Measurements from ENCODE around the gene KDM6B.

Gene KDM6B

DNA sequence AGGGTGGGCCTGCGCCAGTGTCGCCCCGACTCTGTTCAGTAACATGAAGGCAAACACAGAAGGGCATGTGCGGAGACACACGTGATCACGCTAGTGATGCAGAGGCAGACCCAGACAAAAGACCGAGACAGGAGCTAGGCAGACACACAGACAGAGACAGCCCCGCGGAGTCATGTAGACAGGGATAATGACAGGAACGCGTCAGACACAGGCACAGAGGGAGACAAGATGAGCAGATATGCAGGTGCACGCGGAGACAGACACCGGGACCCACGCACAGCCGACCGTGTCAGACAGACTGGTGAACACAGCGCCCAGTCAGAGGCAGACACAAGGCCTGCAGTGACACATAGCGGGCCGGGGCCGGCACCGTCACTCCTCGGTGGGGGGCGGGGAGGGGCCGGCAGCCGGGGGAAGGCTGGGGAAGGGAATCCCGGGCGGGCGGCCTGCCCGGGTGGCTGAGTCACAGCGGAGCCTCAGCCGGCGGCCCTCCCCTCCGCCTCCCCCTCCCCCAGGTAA, 7.4 kb downstream of the KDM6B start:
- no peak for FAIRE-seq

DNA sequence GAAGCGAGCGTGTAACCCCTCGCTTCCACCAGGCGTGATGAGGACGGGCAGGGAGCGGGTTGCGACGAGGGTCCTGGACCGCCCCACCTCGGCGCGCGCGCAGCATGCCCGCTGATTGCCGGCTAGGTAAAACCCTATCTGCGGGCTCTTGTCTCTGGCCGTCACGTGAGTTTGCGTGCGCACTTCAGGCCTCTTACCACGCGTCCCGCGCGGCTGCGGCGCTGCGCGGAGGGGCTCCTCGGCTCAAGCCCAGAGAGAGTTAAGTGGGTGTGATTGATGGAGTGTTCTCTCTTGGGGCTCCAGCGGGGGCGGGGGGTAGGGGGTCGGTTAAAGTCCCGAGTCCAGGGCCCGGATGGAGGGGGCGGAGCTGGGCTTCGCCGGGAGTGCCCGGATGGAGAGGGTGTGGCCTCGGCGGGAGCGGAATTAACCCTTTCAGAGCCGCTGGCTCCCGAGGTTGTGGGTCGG, 7.9 kb downstream of the KDM6B start:
- no peak for FAIRE-seq

DNA sequence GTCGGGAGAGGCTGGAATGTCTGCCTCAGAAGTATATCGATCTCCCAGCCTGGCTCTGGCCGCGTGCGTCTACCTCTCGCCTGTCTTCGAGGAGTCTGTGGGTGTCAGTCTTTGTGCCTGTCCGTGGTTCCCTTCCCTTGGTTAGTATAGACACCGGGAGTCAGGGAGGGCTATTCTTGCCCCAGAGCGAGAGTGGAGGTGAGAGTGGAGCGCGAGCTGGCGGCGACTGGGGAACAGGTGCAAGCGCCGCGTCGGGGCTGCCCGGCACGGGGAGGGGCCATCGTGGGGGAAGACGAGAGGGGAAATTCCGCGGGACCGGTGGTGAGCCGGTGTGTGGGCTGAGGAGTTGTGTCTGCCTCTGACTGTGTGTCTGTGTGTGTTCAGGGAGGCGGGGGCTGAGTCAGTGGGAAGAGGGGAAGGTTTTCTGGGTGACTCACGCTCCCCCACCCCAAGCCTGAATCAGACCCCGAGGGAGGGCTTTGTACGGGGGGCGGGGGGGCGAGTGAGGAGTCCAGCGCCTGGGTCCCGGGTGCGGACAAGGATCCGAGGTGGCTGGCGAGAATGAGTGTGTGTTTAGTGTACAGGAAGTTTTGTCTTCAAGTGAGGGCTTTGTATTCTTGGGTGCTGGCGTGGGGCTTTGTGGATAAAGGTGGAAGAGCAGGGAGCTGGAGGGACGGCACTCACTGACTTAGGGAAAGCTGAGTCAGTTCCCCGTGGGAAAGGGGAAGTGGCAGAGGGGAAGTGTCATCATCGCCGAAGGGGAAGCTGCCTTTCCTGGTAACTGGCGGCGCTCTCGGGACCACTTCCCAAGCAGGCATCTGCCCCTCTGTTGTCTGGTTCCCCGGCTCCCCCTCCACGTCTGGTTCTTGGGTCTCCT, 8.6 kb downstream of the KDM6B start:
- FAIRE-seq = no peak

DNA sequence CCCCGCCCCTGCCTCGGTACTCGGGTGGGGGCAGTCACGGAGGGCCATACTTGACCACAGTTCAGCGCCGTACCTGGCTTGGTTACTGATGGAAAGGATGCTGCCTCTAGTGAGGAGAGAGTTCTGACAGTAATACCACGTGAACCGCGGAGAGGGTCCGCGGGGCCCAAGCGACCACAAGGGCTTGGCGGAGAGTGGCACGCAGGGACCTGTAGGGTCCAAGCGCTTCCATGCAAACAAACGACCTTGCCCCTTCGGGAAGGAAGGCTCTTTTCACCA, 9.2 kb downstream of the KDM6B start:
- FAIRE-seq = no peak

DNA sequence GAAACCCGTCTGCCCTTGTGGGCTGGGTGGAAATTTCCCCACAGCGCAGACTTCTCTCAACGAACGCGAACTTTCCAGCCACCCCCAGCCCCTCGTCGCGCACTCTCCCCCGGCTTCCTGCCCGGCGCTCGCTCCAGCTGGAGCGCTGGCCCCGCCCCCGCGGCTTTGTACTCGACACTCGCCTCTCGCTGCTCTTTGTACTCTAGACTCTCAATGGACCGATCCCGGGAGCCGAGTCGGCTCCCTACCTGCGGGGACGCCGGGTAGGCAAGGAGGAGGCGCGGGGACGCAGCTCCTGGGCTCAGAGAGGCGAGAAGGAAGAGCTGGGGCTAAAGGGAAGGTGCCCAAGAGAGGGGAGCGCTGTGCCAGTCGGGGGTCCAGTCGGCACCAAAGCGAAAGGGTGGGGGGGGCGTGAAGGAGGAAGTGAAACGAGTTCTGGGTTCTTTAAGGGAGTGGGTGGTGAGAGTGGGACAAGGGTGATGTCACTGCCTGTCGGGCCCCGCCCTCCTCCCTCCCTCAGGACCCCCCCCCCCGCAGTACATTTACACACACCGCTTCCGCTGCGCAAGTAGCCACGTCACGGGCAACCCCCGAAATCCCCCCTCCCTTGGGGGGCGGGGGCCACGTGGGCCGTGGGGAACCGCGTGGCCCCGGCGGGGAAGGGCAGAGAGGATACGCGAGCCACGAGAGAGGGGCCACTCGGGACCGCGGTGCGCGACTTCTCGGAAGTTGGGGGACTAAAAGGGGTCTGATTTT, 9.7 kb downstream of the KDM6B start:
- FAIRE-seq = no peak

DNA sequence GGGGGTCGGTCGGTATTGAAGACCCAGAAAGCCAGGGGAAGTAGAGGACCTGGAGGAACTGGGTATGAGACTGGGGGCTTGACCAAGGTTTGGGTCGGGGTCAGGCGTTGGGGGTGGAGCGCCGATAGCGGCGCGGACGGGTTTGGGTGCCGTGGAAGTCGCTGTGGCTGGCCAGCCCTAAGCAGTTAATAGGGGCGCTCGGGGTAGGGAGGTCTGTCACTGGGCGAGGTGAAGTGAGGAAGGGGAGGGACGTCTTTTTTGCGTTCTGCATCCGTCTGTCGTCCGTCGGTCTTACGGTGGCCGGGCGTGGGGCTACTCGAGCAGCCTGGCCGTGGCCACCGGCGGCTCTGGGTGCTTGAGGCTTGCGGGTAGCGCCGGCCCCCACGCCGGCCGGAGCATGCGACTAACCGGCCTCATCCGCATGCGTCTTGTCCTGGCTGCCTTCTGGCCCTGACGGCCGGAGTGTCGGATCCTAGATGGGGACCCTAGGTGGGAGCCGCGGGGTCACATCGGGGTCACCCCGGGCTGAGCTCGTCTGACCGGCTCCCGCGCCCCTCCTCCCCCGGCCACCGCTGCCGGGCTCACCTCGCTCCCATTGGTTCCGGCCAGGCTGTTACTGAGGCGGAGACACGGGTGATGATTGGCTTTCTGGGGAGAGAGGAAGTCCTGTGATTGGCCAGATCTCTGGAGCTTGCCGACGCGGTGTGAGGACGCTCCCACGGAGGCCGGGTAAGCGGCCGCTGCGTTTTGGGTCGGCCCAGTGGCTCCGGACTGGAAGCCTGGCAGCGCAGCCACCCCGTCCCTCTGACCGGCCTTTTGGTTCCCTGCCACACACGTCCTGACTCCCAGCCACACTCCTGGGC, 10.5 kb downstream of the KDM6B start:
- no peak for FAIRE-seq

DNA sequence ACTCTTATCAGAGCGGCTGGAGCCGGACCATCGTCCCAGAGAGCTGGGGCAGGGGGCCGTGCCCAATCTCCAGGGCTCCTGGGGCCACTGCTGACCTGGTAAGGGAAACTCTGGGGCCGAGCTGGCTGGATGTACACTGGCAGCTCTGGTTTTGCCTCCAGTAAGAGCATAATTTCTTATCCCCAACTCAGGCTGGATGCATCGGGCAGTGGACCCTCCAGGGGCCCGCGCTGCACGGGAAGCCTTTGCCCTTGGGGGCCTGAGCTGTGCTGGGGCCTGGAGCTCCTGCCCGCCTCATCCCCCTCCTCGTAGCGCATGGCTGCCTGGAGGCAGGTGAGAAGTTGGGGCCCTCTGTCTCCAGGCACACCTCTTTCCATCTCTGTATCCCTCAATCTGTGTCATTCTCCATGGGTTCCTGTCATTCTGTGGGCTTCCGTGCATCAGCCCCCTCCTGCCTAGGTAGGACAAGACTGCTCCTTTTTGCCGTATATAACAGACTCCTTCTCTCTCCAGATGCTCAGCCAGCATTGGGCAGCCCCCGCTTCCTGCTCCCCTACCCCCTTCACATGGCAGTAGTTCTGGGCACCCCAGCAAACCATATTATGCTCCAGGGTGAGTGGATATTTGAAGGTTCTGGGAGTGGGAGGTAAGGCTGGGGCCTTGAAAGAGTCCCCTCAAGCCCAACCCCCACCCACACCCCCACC, 11.5 kb downstream of the KDM6B start:
- no peak for FAIRE-seq

DNA sequence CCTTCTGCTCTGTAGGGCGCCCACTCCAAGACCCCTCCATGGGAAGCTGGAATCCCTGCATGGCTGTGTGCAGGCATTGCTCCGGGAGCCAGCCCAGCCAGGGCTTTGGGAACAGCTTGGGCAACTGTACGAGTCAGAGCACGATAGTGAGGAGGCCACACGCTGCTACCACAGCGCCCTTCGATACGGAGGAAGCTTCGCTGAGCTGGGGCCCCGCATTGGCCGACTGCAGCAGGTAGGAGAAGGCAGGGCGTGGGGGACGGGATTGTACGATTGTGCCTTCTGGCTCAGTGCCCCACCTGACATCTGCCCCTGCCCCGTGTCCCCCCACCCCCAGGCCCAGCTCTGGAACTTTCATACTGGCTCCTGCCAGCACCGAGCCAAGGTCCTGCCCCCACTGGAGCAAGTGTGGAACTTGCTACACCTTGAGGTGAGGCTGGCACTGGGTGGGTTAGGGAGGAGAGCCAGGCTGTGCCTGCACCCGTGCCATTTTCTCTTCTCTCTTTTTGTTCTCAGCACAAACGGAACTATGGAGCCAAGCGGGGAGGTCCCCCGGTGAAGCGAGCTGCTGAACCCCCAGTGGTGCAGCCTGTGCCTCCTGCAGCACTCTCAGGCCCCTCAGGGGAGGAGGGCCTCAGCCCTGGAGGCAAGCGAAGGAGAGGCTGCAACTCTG, 12.2 kb downstream of the KDM6B start:
- no peak for FAIRE-seq

DNA sequence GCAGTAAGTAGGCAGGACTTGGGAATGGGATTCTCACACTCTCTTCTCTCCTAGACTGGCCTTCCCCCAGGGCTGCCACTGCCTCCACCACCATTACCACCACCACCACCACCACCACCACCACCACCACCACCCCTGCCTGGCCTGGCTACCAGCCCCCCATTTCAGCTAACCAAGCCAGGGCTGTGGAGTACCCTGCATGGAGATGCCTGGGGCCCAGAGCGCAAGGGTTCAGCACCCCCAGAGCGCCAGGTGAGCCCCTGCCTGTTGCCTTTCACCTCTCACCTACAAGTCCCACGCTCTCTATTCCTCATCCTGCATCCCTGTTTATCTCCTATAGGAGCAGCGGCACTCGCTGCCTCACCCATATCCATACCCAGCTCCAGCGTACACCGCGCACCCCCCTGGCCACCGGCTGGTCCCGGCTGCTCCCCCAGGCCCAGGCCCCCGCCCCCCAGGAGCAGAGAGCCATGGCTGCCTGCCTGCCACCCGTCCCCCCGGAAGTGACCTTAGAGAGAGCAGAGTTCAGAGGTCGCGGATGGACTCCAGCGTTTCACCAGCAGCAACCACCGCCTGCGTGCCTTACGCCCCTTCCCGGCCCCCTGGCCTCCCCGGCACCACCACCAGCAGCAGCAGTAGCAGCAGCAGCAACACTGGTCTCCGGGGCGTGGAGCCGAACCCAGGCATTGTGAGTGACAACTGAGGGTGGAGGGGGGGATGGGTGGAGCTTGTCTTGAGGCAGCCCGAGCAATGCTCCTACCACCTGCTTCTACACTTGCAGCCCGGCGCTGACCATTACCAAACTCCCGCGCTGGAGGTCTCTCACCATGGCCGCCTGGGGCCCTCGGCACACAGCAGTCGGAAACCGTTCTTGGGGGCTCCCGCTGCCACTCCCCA, 13.0 kb downstream of the KDM6B start:
- FAIRE-seq = no peak

DNA sequence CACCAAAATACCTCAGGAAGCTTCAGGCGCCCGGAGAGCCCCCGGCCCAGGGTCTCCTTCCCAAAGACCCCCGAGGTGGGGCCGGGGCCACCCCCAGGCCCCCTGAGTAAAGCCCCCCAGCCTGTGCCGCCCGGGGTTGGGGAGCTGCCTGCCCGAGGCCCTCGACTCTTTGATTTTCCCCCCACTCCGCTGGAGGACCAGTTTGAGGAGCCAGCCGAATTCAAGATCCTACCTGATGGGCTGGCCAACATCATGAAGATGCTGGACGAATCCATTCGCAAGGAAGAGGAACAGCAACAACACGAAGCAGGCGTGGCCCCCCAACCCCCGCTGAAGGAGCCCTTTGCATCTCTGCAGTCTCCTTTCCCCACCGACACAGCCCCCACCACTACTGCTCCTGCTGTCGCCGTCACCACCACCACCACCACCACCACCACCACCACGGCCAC, 14.1 kb downstream of the KDM6B start:
- no peak for FAIRE-seq

DNA sequence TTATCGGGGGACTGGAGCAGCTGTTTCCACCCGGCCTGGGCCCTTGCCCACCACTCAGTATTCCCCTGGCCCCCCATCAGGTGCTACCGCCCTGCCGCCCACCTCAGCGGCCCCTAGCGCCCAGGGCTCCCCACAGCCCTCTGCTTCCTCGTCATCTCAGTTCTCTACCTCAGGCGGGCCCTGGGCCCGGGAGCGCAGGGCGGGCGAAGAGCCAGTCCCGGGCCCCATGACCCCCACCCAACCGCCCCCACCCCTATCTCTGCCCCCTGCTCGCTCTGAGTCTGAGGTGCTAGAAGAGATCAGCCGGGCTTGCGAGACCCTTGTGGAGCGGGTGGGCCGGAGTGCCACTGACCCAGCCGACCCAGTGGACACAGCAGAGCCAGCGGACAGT, 14.7 kb downstream of the KDM6B start:
- FAIRE-seq = no peak

DNA sequence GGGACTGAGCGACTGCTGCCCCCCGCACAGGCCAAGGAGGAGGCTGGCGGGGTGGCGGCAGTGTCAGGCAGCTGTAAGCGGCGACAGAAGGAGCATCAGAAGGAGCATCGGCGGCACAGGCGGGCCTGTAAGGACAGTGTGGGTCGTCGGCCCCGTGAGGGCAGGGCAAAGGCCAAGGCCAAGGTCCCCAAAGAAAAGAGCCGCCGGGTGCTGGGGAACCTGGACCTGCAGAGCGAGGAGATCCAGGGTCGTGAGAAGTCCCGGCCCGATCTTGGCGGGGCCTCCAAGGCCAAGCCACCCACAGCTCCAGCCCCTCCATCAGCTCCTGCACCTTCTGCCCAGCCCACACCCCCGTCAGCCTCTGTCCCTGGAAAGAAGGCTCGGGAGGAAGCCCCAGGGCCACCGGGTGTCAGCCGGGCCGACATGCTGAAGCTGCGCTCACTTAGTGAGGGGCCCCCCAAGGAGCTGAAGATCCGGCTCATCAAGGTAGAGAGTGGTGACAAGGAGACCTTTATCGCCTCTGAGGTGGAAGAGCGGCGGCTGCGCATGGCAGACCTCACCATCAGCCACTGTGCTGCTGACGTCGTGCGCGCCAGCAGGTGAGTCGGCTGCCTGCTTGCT, 15.2 kb downstream of the KDM6B start:
- no peak for FAIRE-seq

DNA sequence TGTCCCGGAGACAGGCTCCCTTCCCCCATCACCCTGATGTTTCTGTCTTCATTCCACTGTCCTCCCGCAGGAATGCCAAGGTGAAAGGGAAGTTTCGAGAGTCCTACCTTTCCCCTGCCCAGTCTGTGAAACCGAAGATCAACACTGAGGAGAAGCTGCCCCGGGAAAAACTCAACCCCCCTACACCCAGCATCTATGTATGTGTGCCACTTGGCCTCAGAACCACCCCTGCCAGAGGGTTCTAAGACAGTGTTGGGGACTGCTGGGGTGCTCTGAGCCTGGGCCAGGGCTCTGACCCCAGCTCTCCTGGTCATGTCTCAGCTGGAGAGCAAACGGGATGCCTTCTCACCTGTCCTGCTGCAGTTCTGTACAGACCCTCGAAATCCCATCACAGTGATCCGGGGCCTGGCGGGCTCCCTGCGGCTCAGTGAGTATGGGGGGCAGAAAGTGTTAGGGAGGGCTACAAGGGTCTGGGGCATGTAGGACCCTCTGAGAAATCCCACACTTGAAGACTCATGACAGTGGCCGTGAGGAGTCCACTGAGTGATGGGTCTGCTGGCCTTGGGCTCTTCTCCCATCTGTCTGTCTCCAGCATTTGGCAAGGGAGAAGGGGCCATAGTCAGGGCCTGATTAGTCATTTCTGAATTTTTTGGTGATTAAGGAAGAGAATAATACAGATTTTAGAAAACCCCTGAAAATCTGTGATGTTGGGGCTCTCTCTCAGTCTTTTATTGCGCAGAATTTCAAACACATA, 15.9 kb downstream of the KDM6B start:
- no peak for FAIRE-seq

DNA sequence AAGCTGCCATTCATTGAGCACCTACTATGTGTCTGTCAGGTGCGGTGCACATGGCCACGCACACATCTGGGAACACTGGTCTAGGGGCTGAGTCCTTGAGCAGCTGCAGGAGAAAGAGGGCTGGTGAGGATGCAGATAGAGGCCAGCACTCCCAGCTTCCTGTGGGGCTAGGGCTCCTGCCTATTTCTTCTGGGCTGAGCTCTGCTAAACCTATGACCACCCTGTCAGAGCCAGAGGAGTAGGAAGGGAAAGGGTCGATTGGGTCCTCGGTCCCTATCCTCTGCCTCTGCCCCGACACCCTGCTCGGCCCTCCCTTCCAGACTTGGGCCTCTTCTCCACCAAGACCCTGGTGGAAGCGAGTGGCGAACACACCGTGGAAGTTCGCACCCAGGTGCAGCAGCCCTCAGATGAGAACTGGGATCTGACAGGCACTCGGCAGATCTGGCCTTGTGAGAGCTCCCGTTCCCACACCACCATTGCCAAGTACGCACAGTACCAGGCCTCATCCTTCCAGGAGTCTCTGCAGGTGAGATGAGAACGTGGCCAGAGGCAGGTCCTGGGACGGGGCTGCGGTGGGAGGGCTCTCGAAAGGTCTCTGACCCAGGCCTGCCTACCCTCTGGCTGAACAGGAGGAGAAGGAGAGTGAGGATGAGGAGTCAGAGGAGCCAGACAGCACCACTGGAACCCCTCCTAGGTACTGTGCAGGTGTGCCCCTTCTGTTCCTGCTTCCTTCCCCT, 16.9 kb downstream of the KDM6B start:
- FAIRE-seq = no peak

DNA sequence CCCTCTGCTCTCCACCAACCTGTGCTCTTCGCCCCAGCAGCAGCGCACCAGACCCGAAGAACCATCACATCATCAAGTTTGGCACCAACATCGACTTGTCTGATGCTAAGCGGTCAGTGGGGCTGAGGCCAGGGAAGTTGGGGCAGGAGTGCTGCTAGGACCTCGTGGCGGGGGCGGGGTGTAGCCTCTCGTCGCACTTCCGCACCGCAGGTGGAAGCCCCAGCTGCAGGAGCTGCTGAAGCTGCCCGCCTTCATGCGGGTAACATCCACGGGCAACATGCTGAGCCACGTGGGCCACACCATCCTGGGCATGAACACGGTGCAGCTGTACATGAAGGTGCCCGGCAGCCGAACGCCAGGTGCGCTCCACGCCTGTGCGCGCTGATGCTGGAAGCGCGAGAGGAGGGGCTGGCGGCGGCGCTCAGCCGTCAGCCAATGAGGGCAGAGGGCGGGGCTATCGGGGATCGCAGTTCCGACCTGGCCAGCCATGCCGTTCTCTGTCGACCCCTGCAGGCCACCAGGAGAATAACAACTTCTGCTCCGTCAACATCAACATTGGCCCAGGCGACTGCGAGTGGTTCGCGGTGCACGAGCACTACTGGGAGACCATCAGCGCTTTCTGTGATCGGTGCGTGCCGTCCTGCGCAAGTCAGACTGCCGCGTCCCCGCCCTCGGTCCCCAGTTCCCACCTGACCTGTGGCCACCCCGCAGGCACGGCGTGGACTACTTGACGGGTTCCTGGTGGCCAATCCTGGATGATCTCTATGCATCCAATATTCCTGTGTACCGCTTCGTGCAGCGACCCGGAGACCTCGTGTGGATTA, 17.6 kb downstream of the KDM6B start:
- FAIRE-seq = peak; percentile 36

DNA sequence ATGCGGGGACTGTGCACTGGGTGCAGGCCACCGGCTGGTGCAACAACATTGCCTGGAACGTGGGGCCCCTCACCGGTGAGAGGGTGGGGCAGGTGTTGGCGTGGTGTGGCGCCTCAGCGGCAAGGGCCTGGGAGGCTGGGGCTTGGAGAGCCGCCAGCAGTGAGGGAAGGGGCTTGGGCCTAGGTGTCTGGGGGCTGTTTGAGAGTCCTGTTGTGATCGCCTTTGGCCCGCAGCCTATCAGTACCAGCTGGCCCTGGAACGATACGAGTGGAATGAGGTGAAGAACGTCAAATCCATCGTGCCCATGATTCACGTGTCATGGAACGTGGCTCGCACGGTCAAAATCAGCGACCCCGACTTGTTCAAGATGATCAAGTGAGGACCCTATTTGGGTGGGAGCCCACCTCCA, 18.2 kb downstream of the KDM6B start:
- FAIRE-seq = no peak

DNA sequence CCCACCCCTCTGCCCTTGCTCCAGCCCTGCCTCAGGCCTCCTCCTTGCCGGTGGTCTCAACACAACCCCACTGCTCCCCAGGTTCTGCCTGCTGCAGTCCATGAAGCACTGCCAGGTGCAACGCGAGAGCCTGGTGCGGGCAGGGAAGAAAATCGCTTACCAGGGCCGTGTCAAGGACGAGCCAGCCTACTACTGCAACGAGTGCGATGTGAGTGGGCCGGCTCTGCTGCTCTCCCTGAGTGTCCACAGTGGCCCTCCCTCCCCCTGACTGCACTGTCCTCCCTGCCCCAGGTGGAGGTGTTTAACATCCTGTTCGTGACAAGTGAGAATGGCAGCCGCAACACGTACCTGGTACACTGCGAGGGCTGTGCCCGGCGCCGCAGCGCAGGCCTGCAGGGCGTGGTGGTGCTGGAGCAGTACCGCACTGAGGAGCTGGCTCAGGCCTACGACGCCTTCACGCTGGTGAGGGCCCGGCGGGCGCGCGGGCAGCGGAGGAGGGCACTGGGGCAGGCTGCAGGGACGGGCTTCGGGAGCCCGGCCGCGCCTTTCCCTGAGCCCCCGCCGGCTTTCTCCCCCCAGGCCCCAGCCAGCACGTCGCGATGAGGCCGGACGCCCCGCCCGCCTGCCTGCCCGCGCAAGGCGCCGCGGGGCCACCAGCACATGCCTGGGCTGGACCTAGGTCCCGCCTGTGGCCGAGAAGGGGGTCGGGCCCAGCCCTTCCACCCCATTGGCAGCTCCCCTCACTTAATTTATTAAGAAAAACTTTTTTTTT, 19.1 kb downstream of the KDM6B start:
- FAIRE-seq = no peak

All from colon (tissue), 2 donors.